CD4-positive, alpha-beta T cell (primary cell): ENCODE measurements around the gene ALK. TPM values are rescaled to one million over a fixed set of nuclear protein-coding genes. Genes with fewer than 3 reads are reported as not detected.

ENCODE experiments used
- ATAC-seq: fragments of 200-7000 bp; cut with Tn5 transposase; one replicate; pipeline ENCODE4 v1.10.0; 2022; ENCODE audit warnings: mild to moderate bottlenecking; ENCODE audit not compliant: poor library complexity
- CTCF ChIA-PET: fragments of 350-600 bp; sonication (Branson Sonifier 250); formaldehyde crosslinking; loops from one replicate; lab custom pipeline; 2021; ENCODE audit warnings: antibody characterized with exemption, inconsistent platforms; lab: Charles Lee
- POLR2A ChIA-PET: fragments of 350-600 bp; sonication (Branson Sonifier 250); formaldehyde crosslinking; loops from one replicate; lab custom pipeline; 2021; ENCODE audit warnings: antibody characterized with exemption, inconsistent platforms; lab: Charles Lee
- DNase-seq, 14 experiments: peaks; one replicate each; pipeline ENCODE4 v3.0.0-alpha.2; 2013 to 2020; ENCODE audit warnings: mixed read lengths in 2 of 14
- H3K27ac ChIP-seq, 2 donors: one replicate each; pipeline versions ENCODE4 v1.5.1 to v1.7.0; 2013; ENCODE audit warnings: low read length in 2 of 2, low read depth in 1 of 2, mild to moderate bottlenecking in 1 of 2
- H3K27me3 ChIP-seq, 2 experiments: 1 replicate in 1 of 2; 2 replicates in 1 of 2; pipeline versions ENCODE4 v1.6.1 to v1.7.0; 2013; ENCODE audit warnings: low read length in 2 of 2, control low read depth in 1 of 2, mild to moderate bottlenecking in 1 of 2, moderate library complexity in 1 of 2; ENCODE audit not compliant: insufficient read depth in 2 of 2, control insufficient read depth in 1 of 2
- H3K36me3 ChIP-seq: one replicate; pipeline ENCODE4 v1.6.1; 2013; ENCODE audit warnings: low read length, control low read depth; ENCODE audit not compliant: insufficient read depth
- H3K4me1 ChIP-seq: one replicate; pipeline ENCODE4 v1.6.1; 2013; ENCODE audit warnings: low read length, control low read depth; ENCODE audit not compliant: insufficient read depth
- H3K4me3 ChIP-seq: one replicate; pipeline ENCODE4 v1.5.1; 2013; ENCODE audit warnings: mild to moderate bottlenecking, low read length, moderate library complexity
- H3K9me3 ChIP-seq, 2 experiments: 1 replicate in 1 of 2; 2 replicates in 1 of 2; pipeline versions ENCODE4 v1.6.1 to v1.7.0; 2013; ENCODE audit warnings: low read length in 2 of 2, mild to moderate bottlenecking in 2 of 2, control low read depth in 1 of 2, moderate library complexity in 1 of 2; ENCODE audit not compliant: control insufficient read depth in 1 of 2, insufficient read depth in 1 of 2
- H3K27ac Mint-ChIP-seq: one replicate; pipeline ENCODE4 v1.8.0; 2020; ENCODE audit warnings: mixed read lengths
- H3K27me3 Mint-ChIP-seq: one replicate; pipeline ENCODE4 v1.8.0; 2021; ENCODE audit warnings: mixed read lengths
- H3K36me3 Mint-ChIP-seq: one replicate; pipeline ENCODE4 v1.8.0; 2021; ENCODE audit warnings: low read depth, mixed read lengths
- H3K4me1 Mint-ChIP-seq: one replicate; pipeline ENCODE4 v1.8.0; 2021; ENCODE audit warnings: low read depth, mixed read lengths
- H3K4me3 Mint-ChIP-seq: one replicate; pipeline ENCODE4 v1.8.0; 2020; ENCODE audit warnings: mild to moderate bottlenecking, mixed read lengths
- H3K9me3 Mint-ChIP-seq: one replicate; pipeline ENCODE4 v1.8.0; 2020; ENCODE audit warnings: mixed read lengths
- CTCF ChIP-seq: fragments of 200-600 bp; IDR thresholded peaks from one replicate; pipeline ENCODE4 v1.8.0; 2022; ENCODE audit warnings: antibody characterized with exemption, mild to moderate bottlenecking
- intact Hi-C, 2 experiments: fragments of 100-400 bp; cut with DNase I in 1 of 2; cut with micrococcal nuclease in 1 of 2; formaldehyde crosslinking; loops; one replicate each; pipeline versions ENCODE4 v1.15.1 to v1.9.0; 2023 to 2025; cut with DNase I, micrococcal nuclease
- total RNA-seq, 174 experiments: library from RNA in 2 of 174; stranded (reverse) in 2 of 174; gene quantifications; one replicate each; pipeline ENCODE4 v1.2.3 and lab custom pipeline; 2021 to 2026

ALK gene
- total RNA-seq, 2 experiments from 2014 or later: not detected

GRCh38 chr2:29578084-29578598, 343.2 kb downstream of the ALK start:
- ATAC-seq (no peak), DNase-seq (no peak)
- Histone ChIP-seq H3K36me3 (no peaks in the 10 kb centered on the region), H3K27ac (no peak overlapping the region), H3K4me1 (no peaks in the 10 kb centered on the region), H3K4me3 (no peak overlapping the region), H3K27me3 (peaks cover 0 to 3% of the 10 kb centered on the region in 2 experiments), H3K9me3 (no peaks in the 10 kb centered on the region)
- POLR2A ChIA-PET: no interaction called here
- no peak for TF ChIP-seq CTCF
- intact Hi-C loops: no loop called here
- H3K9me3 Mint-ChIP-seq: no peaks in the 10 kb centered on the region
- H3K36me3 Mint-ChIP-seq: no peaks in the 10 kb centered on the region
- CTCF ChIA-PET: interaction anchor here (0.7 kb wide), 1 partner anchor 8 kb away, joined by 3 read pairs; no protein-coding TSS in a partner anchor
- H3K27ac Mint-ChIP-seq: no peak overlapping the region
- H3K4me3 Mint-ChIP-seq: no peak overlapping the region
- H3K27me3 Mint-ChIP-seq: peaks cover 8% of the 10 kb centered on the region
- no peaks in the 10 kb centered on the region for H3K4me1 Mint-ChIP-seq

GRCh38 chr2:29576231-29576630, 345.2 kb downstream of the ALK start:
- no peaks in the 10 kb centered on the region for H3K4me1 Mint-ChIP-seq
- no peak for ATAC-seq
- DNase-seq: no peak
- H3K4me1 ChIP-seq: no peaks in the 10 kb centered on the region
- no peak overlapping the region for H3K4me3 ChIP-seq
- H3K9me3 Mint-ChIP-seq: no peaks in the 10 kb centered on the region
- H3K36me3 Mint-ChIP-seq: no peaks in the 10 kb centered on the region
- H3K4me3 Mint-ChIP-seq: no peak overlapping the region
- intact Hi-C loops: no loop called here
- no peak overlapping the region for H3K27ac Mint-ChIP-seq
- no peak for TF ChIP-seq CTCF
- H3K36me3 ChIP-seq: no peaks in the 10 kb centered on the region
- ChIA-PET CTCF (no interaction called here), POLR2A (no interaction called here)
- H3K27me3 Mint-ChIP-seq: peaks cover 8% of the 10 kb centered on the region
- peaks cover 0 to 3% of the 10 kb centered on the region in 2 experiments for H3K27me3 ChIP-seq
- H3K27ac ChIP-seq: no peak overlapping the region
- no peaks in the 10 kb centered on the region for H3K9me3 ChIP-seq

- POLR2A ChIA-PET: no interaction called here
- no peaks in the 10 kb centered on the region for H3K36me3 Mint-ChIP-seq
- intact Hi-C loops: no loop called here
- ATAC-seq (no peak), DNase-seq (no peak)
- H3K27me3 Mint-ChIP-seq: peaks cover 8% of the 10 kb centered on the region
- peaks cover 0 to 3% of the 10 kb centered on the region in 2 experiments for H3K27me3 ChIP-seq
- no peak overlapping the region for H3K4me3 Mint-ChIP-seq
- H3K4me1 Mint-ChIP-seq: no peaks in the 10 kb centered on the region
- H3K9me3 Mint-ChIP-seq: no peaks in the 10 kb centered on the region
- H3K4me1 ChIP-seq: no peaks in the 10 kb centered on the region
- no peak overlapping the region for H3K4me3 ChIP-seq
- TF ChIP-seq CTCF: no peak
- H3K36me3 ChIP-seq: no peaks in the 10 kb centered on the region
- H3K27ac ChIP-seq: no peak overlapping the region
- CTCF ChIA-PET: no interaction called here
- no peaks in the 10 kb centered on the region for H3K9me3 ChIP-seq
- no peak overlapping the region for H3K27ac Mint-ChIP-seq
Measured at GRCh38 chr2:29575370-29575890, 346.0 kb downstream of the ALK start.
